IPS DF 4.7 (cell line): ENCODE measurements around the gene OR4X2.
"Not testable (repeated sequence)": the region's sequence is repeated elsewhere in the genome, so short reads cannot be mapped to it uniquely, and the experiment has no call there.

Experiments
- DNase-seq: peaks from one replicate; pipeline ENCODE4 v3.0.0-alpha.2; 2013; ENCODE audit warnings: low spot score; ENCODE audit errors: extremely low read depth

OR4X2 gene

GRCh38 chr11:48244804-48245203 is at the start of gene OR4X2:
Gene OR4X2 (plus strand): TSS chr11:48245104. CDS start chr11:48245104, 0 bp downstream.
- DNase-seq, result no peak

GRCh38 chr11:48207881-48208280 is 37.0 kb upstream of the OR4X2 start:
- DNase-seq, result no peak

DNA sequence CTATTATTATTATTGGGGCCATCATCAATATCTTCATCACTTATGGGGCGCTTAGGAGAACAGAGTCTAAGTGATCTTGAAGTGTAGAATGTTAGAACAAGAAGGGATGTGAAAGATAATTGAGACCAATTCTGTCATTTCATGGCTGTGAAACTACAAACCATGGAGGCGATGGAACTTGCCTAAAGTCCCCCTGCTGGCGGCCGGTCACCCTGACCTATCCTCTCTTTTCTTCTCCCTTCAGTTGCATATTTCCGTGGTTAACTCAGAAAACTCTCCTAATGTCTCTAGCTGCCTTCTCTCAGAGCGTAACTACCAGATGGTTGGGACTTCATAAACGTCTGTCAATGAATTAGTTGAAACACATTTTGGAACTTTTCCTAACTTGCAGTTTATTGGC is 34.9 kb upstream of the OR4X2 start:
- no peak for DNase-seq

GRCh38 chr11:48216510-48216909 is 28.4 kb upstream of the OR4X2 start, which contains the start of gene OR4B1:
Gene OR4B1 (plus strand): TSS chr11:48216810. CDS start chr11:48216810, 0 bp downstream.
- DNase-seq, result no peak

- DNase-seq, result no peak
Measured at GRCh38 chr11:48228761-48229160, 16.1 kb upstream of the OR4X2 start.

GRCh38 chr11:48230057-48230456 is 14.8 kb upstream of the OR4X2 start:
- DNase-seq, result not testable (repeated sequence)

DNA sequence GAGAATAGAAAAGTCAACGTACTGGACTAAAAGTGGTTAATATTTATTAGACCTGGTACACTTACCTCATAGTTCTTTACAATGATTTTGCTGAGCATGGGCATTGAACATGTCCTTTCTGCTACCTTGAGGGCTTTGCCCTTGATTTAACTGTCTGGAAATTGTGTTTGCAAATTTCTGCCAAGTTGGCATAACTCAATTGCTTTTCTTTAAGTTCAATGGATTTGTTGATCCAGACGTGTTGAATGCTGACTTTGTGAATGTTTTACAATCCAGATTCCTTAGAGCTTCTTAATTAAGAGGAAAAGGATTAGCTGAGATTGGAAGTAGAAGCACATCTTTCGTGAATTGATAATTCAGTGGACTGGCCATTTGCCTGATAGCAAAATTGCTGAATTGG is 7.2 kb upstream of the OR4X2 start:
- DNase-seq, result no peak

- no peak for DNase-seq
Measured at GRCh38 chr11:48242501-48242900, 2.4 kb upstream of the OR4X2 start.

DNA sequence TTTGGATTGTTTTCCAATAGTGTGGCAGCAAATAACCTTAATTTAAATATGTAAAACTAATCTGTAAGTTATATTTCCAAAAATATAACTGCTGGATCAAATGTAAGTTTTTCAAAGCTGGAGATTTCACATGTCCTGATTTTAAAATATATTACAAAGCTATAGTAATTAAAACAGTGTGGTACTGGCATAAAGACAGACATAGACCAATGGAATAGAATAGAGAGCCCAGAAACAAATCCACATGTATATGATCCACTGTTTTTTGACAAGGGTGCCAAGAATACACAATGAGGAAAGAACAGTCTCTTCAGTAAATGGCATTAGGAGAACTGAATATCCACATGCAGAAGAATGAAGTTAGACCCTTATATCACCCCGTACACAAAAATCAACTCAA is 4.0 kb downstream of the OR4X2 start:
- DNase-seq, result no peak

DNA sequence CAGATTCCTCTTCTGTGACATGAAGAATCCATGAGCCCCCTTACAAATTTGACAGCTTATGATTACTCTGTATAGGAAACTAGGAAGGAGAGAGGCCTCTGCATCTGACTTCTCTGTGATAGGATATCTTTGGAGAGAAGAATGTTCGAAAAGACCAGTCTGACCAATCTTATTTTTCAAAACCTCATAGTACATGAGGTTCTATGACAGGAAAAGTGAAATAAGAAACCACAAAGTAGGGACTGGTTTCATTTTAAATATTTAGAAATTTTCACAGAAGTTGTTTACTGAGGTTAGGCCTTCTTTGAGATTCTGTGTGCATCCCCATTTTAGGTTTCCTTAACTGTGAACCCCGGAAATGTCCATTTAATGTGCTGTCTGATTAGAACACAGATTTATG is 16.7 kb downstream of the OR4X2 start:
- DNase-seq, result no peak

DNA sequence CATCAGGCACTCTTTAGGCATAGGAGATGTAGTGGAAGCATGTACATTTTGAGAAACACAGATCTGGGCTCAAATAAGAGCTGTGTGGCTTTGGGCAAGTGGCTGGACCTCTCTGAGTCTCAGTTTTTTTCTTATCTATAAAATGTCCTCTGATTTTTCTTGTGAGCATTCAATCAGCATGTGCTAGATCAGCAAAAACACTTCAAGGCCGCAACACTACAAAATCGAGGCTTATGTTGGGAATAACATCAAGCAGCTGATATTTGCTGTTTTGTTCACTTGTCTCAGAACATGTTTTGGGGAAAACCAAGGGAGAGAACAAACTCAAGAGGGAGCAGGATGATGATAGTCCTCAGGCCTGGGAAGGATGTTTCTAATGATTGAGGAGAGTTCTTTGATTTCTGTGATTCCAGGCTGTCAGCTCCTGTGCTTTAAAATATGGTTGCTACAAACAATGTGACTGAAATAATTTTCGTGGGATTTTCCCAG is 18.6 kb downstream of the OR4X2 start, which contains the start of gene OR4X1:
Gene OR4X1 (plus strand): TSS at position 439 of the 489 bp plus-strand sequence. CDS start 0 bp downstream, at position 439.
- no peak for DNase-seq

DNA sequence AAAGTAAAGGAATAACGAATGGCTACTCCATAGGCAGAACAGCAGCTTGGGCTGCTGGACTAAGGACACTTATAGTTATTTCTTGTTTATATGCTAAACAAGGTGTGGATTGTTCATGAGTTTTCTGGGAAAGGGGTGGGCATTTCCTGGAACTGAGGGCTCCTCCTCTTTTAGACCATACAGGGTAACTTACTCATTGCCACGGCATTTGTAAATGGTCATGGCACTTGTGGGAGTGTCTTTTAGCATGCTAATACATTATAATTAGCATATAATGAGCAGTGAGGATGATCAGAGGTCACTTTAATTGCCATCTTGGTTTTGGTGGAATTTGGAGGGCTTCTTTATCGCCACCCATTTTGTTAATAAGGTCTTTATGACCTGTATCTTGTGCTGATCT is 25.7 kb downstream of the OR4X2 start:
- DNase-seq, result no peak

DNA sequence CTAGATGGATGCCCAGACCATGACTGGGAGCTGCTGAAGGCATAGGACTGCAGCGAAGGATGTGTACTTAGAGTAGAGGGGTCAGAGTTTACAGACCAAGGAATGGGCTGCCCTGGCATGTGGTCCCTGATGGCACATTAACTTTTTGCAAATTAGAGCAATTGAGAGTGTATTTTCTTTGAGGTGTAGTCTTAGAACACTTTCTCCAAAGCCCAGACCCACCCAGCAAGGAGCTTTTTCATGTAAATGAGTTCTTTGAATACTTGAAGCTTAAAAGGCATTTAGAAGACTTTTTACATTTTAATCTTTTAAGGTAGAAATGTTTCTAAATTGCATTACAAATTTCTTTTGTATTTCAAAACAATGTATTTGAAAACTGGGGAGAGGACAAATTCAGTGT is 27.7 kb downstream of the OR4X2 start:
- no peak for DNase-seq
